ENCODE results near the gene PPFIA1. TPM values are rescaled to one million over a fixed set of nuclear protein-coding genes. Genes with fewer than 3 reads are reported as not detected.

The PPFIA1 gene
- total RNA-seq, 1 experiment from 2014 or later, result 113 TPM

- Histone ChIP-seq H3K9me3 (ENCODE audit: low read depth, low read length, poor library complexity, severe bottlenecking) (no peaks in the 10 kb centered on the region), H3K27me3 (replicated peaks; ENCODE audit: insufficient read depth, low read depth, low read length, poor library complexity) (no peaks in the 10 kb centered on the region), H3K4me3 (ENCODE audit: low read depth, low read length, poor library complexity, severe bottlenecking) (no peak overlapping the region), H3K4me1 (ENCODE audit: insufficient read depth, low read length, poor library complexity, severe bottlenecking) (peaks cover 15% of the 10 kb centered on the region), H3K36me3 (ENCODE audit: insufficient read depth, low read length, poor library complexity, severe bottlenecking) (peaks cover 92% of the 10 kb centered on the region), H3K27ac (ENCODE audit: low read depth, low read length, poor library complexity, severe bottlenecking) (peak overlapping the region; percentile 23)
- BruUV-seq (replicated peaks), result no TSS peak
- DNase-seq (ENCODE audit: low spot score), result no peak
- ChIA-PET CTCF (no interaction called here), POLR2A (ENCODE audit: low non-redundant PET) (no interaction called here)
- TF ChIP-seq EZH2 (IDR thresholded peaks at IDR 0.05; ENCODE audit: borderline replicate concordance, low read depth, low read length, poor library complexity, severe bottlenecking) (no peak), CTCF (conservative IDR thresholded peaks at IDR 0.05; ENCODE audit: low read depth, low read length) (no peak)
- intact Hi-C loops (cut with micrococcal nuclease; ENCODE audit: unreplicated experiment), result no loop called here
Observed at GRCh38 chr11:70335511-70335910, 65.0 kb downstream of the PPFIA1 start.

- TF ChIP-seq EZH2 (IDR thresholded peaks at IDR 0.05; ENCODE audit: borderline replicate concordance, low read depth, low read length, poor library complexity, severe bottlenecking) (no peak), CTCF (conservative IDR thresholded peaks at IDR 0.05; ENCODE audit: low read depth, low read length) (no peak)
- Histone ChIP-seq H3K4me1 (ENCODE audit: insufficient read depth, low read length, poor library complexity, severe bottlenecking) (peaks cover 15% of the 10 kb centered on the region), H3K4me3 (ENCODE audit: low read depth, low read length, poor library complexity, severe bottlenecking) (no peak overlapping the region), H3K9me3 (ENCODE audit: low read depth, low read length, poor library complexity, severe bottlenecking) (no peaks in the 10 kb centered on the region), H3K36me3 (ENCODE audit: insufficient read depth, low read length, poor library complexity, severe bottlenecking) (peaks cover 81% of the 10 kb centered on the region), H3K27ac (ENCODE audit: low read depth, low read length, poor library complexity, severe bottlenecking) (no peak overlapping the region), H3K27me3 (replicated peaks; ENCODE audit: insufficient read depth, low read depth, low read length, poor library complexity) (no peaks in the 10 kb centered on the region)
- no peak for DNase-seq (ENCODE audit: low spot score)
- CTCF ChIA-PET, result no interaction called here
- intact Hi-C loops (cut with micrococcal nuclease; ENCODE audit: unreplicated experiment), result no loop called here
- BruUV-seq (replicated peaks), result no TSS peak
- POLR2A ChIA-PET (ENCODE audit: low non-redundant PET), result no interaction called here
Observed at GRCh38 chr11:70338594-70338993, 68.1 kb downstream of the PPFIA1 start.

GRCh38 chr11:70339066-70339465, 68.6 kb downstream of the PPFIA1 start:
- Histone ChIP-seq H3K4me1 (ENCODE audit: insufficient read depth, low read length, poor library complexity, severe bottlenecking) (peaks cover 15% of the 10 kb centered on the region), H3K4me3 (ENCODE audit: low read depth, low read length, poor library complexity, severe bottlenecking) (no peak overlapping the region), H3K36me3 (ENCODE audit: insufficient read depth, low read length, poor library complexity, severe bottlenecking) (peaks cover 81% of the 10 kb centered on the region), H3K9me3 (ENCODE audit: low read depth, low read length, poor library complexity, severe bottlenecking) (no peaks in the 10 kb centered on the region), H3K27me3 (replicated peaks; ENCODE audit: insufficient read depth, low read depth, low read length, poor library complexity) (no peaks in the 10 kb centered on the region), H3K27ac (ENCODE audit: low read depth, low read length, poor library complexity, severe bottlenecking) (no peak overlapping the region)
- BruUV-seq (replicated peaks), result no TSS peak
- intact Hi-C loops (cut with micrococcal nuclease; ENCODE audit: unreplicated experiment), result no loop called here
- CTCF ChIA-PET, result no interaction called here
- POLR2A ChIA-PET (ENCODE audit: low non-redundant PET), result no interaction called here
- no peak for DNase-seq (ENCODE audit: low spot score)
- no peak for TF ChIP-seq EZH2 (IDR thresholded peaks at IDR 0.05; ENCODE audit: borderline replicate concordance, low read depth, low read length, poor library complexity, severe bottlenecking)
- no peak for TF ChIP-seq CTCF (conservative IDR thresholded peaks at IDR 0.05; ENCODE audit: low read depth, low read length)

Measured in A673 (cell line).